Measurements from ENCODE around the gene BHLHE23.

BHLHE23 gene

GRCh38 chr20:63006540-63007359 is at the start of gene BHLHE23:
Gene BHLHE23 (minus strand): TSS chr20:63006964. CDS start chr20:63006774, 190 bp downstream.
- DNase-seq (ENCODE audit: low read depth) = no peak
- no peak within 1 kb of the TSS for H3K4me3 ChIP-seq (ENCODE audit: low read depth, low read length)
- TF ChIP-seq CTCF (IDR thresholded peaks at IDR 0.05; ENCODE audit: low read depth, low read length, missing control alignments) = no peak

- H3K4me3 ChIP-seq (ENCODE audit: low read depth, low read length) = no peak overlapping the region
- TF ChIP-seq CTCF (IDR thresholded peaks at IDR 0.05; ENCODE audit: low read depth, low read length, missing control alignments) = no peak
- no peak for DNase-seq (ENCODE audit: low read depth)
Measured at GRCh38 chr20:63055575-63056235, 48.9 kb upstream of the BHLHE23 start.

GRCh38 chr20:63054681-63055240 is 48.0 kb upstream of the BHLHE23 start:
- no peak for DNase-seq (ENCODE audit: low read depth)
- H3K4me3 ChIP-seq (ENCODE audit: low read depth, low read length) = no peak overlapping the region

GRCh38 chr20:63054103-63054474 is 47.3 kb upstream of the BHLHE23 start:
- DNase-seq (ENCODE audit: low read depth) = no peak
- no peak for TF ChIP-seq CTCF (IDR thresholded peaks at IDR 0.05; ENCODE audit: low read depth, low read length, missing control alignments)
- H3K4me3 ChIP-seq (ENCODE audit: low read depth, low read length) = no peak overlapping the region

More at GRCh38 chr20:63054681-63055240, 48.0 kb upstream of the BHLHE23 start:
- no peak for TF ChIP-seq CTCF (IDR thresholded peaks at IDR 0.05; ENCODE audit: low read depth, low read length, missing control alignments)

- H3K4me3 ChIP-seq (ENCODE audit: low read depth, low read length) = no peak overlapping the region
- no peak for DNase-seq (ENCODE audit: low read depth)
- no peak for TF ChIP-seq CTCF (IDR thresholded peaks at IDR 0.05; ENCODE audit: low read depth, low read length, missing control alignments)
Measured at GRCh38 chr20:63053432-63054102, 46.8 kb upstream of the BHLHE23 start.

GRCh38 chr20:63052571-63053431 is 46.0 kb upstream of the BHLHE23 start:
- TF ChIP-seq CTCF (IDR thresholded peaks at IDR 0.05; ENCODE audit: low read depth, low read length, missing control alignments) = no peak
- DNase-seq (ENCODE audit: low read depth) = no peak

More at GRCh38 chr20:63052571-63053431, 46.0 kb upstream of the BHLHE23 start:
- H3K4me3 ChIP-seq (ENCODE audit: low read depth, low read length) = no peak overlapping the region
